Measurements from ENCODE around the gene RBL1.
"Not testable (repeated sequence)": the region's sequence is repeated elsewhere in the genome, so short reads cannot be mapped to it uniquely, and the experiment has no call there.

The RBL1 gene

DNA sequence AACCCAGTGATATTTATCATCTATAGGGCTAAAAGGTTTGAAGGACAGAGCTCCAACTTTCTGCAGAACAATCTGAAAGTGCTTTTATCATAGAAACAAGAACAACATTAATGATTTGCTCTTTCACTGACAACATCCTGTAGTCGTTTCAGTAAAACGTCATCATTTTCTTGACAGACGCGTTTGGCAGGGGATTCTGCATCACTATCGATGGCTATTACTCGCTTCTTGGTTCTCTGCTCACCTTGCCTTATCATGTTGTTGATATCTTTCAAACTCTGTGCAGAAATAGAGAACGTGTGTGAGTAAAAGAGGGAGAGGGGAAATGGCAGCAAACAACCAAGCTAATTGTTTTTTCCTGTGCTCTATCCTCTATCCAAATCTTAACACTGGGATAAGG is 97.1 kb downstream of the RBL1 start:
- no peak overlapping the region for H3K27ac ChIP-seq (ENCODE audit: insufficient read depth, low read depth, low read length, poor library complexity, severe bottlenecking)
- no peaks in the 10 kb centered on the region for H3K27me3 ChIP-seq (ENCODE audit: control insufficient read depth, insufficient read depth, low read length, poor library complexity, severe bottlenecking)
- WGBS, 2 experiments = 97 to 98% methylated on average over 7 of the region's 7 CpGs
- no peaks in the 10 kb centered on the region for H3K9me3 ChIP-seq (ENCODE audit: control insufficient read depth, low read length)
- H3K4me3 ChIP-seq (ENCODE audit: insufficient read depth, low read depth, low read length) = no peak overlapping the region
- H3K4me1 ChIP-seq (ENCODE audit: control insufficient read depth, insufficient read depth, low read length) = no peaks in the 10 kb centered on the region
- H3K36me3 ChIP-seq (ENCODE audit: control insufficient read depth, insufficient read depth, low read length) = peaks cover 30% of the 10 kb centered on the region

DNA sequence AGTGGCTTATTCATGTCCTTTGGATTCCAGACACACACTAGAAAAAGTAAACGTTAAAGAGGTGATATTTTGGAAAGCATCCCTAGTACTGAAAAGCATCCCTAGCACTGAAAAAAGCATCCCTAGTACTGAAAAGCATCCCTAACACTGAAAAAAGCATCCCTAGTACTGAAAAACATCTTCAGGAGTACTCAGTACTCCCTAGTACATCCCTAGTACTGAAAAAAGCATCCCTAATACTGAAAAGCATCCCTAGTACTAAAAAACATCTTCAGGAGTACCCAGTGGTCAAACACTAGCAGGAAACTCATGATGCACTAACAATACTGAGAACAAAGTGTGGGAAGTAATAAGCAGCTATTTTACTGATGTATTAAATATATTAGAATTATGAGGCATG is 98.7 kb downstream of the RBL1 start:
- Histone ChIP-seq H3K4me1 (ENCODE audit: control insufficient read depth, insufficient read depth, low read length) (no peaks in the 10 kb centered on the region), H3K9me3 (ENCODE audit: control insufficient read depth, low read length) (no peaks in the 10 kb centered on the region), H3K4me3 (ENCODE audit: insufficient read depth, low read depth, low read length) (no peak overlapping the region), H3K36me3 (ENCODE audit: control insufficient read depth, insufficient read depth, low read length) (peaks cover 20% of the 10 kb centered on the region), H3K27me3 (ENCODE audit: control insufficient read depth, insufficient read depth, low read length, poor library complexity, severe bottlenecking) (no peaks in the 10 kb centered on the region), H3K27ac (ENCODE audit: insufficient read depth, low read depth, low read length, poor library complexity, severe bottlenecking) (no peak overlapping the region)
- WGBS, 2 experiments = 100% methylated on average over 1 of the region's 1 CpG

DNA sequence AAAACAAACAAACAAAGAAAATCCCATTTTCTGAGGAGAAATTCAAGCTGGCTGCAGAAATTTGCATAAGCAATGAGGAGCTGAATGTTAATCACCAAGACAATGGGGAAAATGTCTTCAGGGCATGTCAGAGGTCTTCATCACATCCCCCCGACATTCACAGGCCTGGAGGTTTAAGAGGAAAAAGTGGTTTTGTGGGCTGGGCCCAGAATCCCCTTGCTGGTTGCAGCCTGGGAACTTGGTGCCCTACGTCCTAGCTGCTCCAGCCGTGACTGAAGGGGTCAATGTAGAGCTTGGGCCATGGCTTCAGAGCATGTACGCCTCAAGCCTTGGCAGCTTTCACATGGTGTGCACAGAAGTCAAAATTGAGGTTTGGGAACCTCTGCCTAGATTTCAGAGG is 101.6 kb downstream of the RBL1 start:
- not testable (repeated sequence) for H3K27me3 ChIP-seq (ENCODE audit: control insufficient read depth, insufficient read depth, low read length, poor library complexity, severe bottlenecking); H3K27ac ChIP-seq (ENCODE audit: insufficient read depth, low read depth, low read length, poor library complexity, severe bottlenecking); H3K9me3 ChIP-seq (ENCODE audit: control insufficient read depth, low read length); H3K4me1 ChIP-seq (ENCODE audit: control insufficient read depth, insufficient read depth, low read length); H3K4me3 ChIP-seq (ENCODE audit: insufficient read depth, low read depth, low read length)
- WGBS, 2 experiments = 95 to 97% methylated on average over 4 of the region's 4 CpGs
- H3K36me3 ChIP-seq (ENCODE audit: control insufficient read depth, insufficient read depth, low read length) = peaks cover 16% of the 10 kb centered on the region

DNA sequence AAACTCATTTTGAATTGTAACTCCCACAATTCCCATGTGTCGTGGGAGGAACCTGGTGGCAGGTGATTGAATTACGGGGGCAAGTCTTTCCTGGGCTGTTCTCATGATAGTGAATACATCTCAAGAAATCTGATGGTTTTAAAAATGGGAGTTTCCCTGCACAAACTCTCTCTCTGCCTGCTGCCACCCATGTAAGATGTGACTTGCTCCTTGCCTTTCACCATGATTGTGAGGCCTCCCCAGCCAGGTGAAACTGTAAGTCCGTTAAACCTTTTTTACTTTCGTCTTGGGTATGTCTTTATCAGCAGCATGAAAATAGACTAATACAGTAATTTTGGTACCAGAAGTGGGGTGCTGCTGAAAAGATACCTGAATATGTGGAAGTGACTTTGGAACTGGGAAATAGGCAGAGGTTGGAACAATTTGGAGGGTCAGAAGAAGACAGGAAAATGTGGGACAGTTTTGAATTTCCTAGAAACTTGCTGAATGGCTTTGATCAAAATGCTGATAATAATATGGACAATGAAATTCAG is 102.9 kb downstream of the RBL1 start:
- Histone ChIP-seq H3K36me3 (ENCODE audit: control insufficient read depth, insufficient read depth, low read length) (peaks cover 16% of the 10 kb centered on the region), H3K4me1 (ENCODE audit: control insufficient read depth, insufficient read depth, low read length) (no peaks in the 10 kb centered on the region), H3K27me3 (ENCODE audit: control insufficient read depth, insufficient read depth, low read length, poor library complexity, severe bottlenecking) (no peaks in the 10 kb centered on the region), H3K27ac (ENCODE audit: insufficient read depth, low read depth, low read length, poor library complexity, severe bottlenecking) (no peak overlapping the region), H3K9me3 (ENCODE audit: control insufficient read depth, low read length) (no peaks in the 10 kb centered on the region), H3K4me3 (ENCODE audit: insufficient read depth, low read depth, low read length) (no peak overlapping the region)
- WGBS, 2 experiments = 89% methylated on average over 4 of the region's 4 CpGs

DNA sequence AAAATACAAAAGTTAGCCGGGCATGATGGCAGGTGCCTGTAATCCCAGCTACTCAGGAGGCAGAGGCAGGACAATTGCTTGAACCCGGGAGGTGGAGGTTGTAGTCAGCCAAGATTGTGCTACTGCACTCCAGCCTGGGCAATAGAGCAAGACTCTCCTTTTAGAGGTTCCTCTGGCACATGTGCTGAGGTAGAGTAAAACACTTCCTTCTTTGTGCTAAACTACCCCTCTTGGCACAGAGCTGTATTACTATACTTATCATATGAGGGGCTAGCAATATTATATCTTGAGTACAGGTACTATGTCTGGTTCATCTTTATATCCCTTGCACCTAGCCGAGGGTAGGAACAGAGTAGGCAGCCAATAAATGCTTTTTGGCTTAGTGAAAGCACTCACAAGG is 104.1 kb downstream of the RBL1 start:
- H3K27ac ChIP-seq (ENCODE audit: insufficient read depth, low read depth, low read length, poor library complexity, severe bottlenecking) = no peak overlapping the region
- 85 to 99% methylated on average over 3 of the region's 3 CpGs for WGBS, 2 experiments
- no peaks in the 10 kb centered on the region for H3K27me3 ChIP-seq (ENCODE audit: control insufficient read depth, insufficient read depth, low read length, poor library complexity, severe bottlenecking)
- H3K36me3 ChIP-seq (ENCODE audit: control insufficient read depth, insufficient read depth, low read length) = peaks cover 16% of the 10 kb centered on the region
- H3K9me3 ChIP-seq (ENCODE audit: control insufficient read depth, low read length) = no peaks in the 10 kb centered on the region
- H3K4me1 ChIP-seq (ENCODE audit: control insufficient read depth, insufficient read depth, low read length) = no peaks in the 10 kb centered on the region
- H3K4me3 ChIP-seq (ENCODE audit: insufficient read depth, low read depth, low read length) = no peak overlapping the region

DNA sequence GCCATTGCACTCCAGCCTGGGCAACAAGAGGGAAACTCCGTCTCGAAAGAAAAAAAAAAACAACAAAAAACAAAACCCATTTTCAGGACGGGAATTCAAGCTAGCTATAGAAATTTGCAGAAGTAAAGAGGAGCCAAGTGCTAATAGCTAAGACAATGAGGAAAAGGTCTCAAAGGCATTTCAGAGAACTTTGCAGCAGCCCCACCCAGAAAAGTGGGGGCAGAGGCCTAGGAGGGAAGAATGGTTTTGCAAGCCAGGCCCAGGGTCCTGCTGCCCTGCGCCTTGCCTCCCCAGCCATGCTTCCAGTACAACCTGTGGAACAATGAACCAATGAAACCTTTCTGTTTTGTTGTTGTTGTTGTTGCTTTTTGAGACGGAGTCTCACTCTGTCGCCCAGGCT is 106.0 kb downstream of the RBL1 start:
- Histone ChIP-seq H3K9me3 (ENCODE audit: control insufficient read depth, low read length) (no peaks in the 10 kb centered on the region), H3K4me1 (ENCODE audit: control insufficient read depth, insufficient read depth, low read length) (no peaks in the 10 kb centered on the region), H3K4me3 (ENCODE audit: insufficient read depth, low read depth, low read length) (no peak overlapping the region), H3K27me3 (ENCODE audit: control insufficient read depth, insufficient read depth, low read length, poor library complexity, severe bottlenecking) (no peaks in the 10 kb centered on the region), H3K27ac (ENCODE audit: insufficient read depth, low read depth, low read length, poor library complexity, severe bottlenecking) (no peak overlapping the region), H3K36me3 (ENCODE audit: control insufficient read depth, insufficient read depth, low read length) (peaks cover 7% of the 10 kb centered on the region)
- 86 to 88% methylated on average over 4 to 6 of the region's 6 CpGs for WGBS, 2 experiments

DNA sequence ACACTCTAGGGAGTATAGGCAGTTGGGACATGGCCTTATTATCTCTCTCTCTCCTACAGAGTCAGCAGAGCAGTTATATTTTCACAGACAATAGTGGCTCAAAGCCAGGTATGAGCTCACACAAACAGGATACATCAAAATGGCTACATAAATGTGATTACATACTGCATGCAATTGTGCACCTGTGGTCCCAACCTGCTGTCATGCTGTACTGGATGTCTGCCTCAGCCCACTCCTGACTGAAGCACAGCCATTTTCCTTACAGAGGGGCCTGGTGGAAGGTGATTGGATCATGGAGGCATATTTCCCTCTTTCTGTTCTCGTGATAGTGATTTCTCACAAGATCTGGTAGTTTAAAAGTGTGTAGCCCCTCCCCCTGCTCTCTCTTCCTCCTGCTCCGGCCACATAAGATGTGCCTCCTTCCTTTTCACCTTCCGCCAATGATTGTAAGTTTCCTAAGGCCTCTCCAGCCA is 107.3 kb downstream of the RBL1 start:
- H3K27me3 ChIP-seq (ENCODE audit: control insufficient read depth, insufficient read depth, low read length, poor library complexity, severe bottlenecking) = no peaks in the 10 kb centered on the region
- H3K36me3 ChIP-seq (ENCODE audit: control insufficient read depth, insufficient read depth, low read length) = no peaks in the 10 kb centered on the region
- no peak overlapping the region for H3K27ac ChIP-seq (ENCODE audit: insufficient read depth, low read depth, low read length, poor library complexity, severe bottlenecking)
- H3K9me3 ChIP-seq (ENCODE audit: control insufficient read depth, low read length) = no peaks in the 10 kb centered on the region
- no peak overlapping the region for H3K4me3 ChIP-seq (ENCODE audit: insufficient read depth, low read depth, low read length)
- no peaks in the 10 kb centered on the region for H3K4me1 ChIP-seq (ENCODE audit: control insufficient read depth, insufficient read depth, low read length)
- WGBS, 2 experiments = 86 to 87% methylated on average over 3 of the region's 3 CpGs

DNA sequence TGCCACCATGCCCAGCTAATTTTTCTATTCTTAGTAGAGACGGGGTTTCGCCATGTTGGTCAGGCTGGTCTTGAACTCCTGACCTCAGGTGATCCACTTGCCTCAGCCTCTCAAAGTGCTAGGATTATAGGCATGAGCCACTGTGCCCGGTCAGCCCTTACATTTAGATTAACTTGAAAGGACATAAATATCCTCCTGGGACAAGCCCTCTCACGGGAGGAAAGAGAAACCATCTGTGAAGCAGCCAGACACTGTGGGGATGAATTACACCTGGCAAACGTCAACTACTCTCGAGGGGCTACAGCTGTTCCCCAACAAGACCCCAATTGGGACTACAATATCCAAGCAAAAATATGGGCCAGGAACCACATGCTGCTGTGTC is 111.5 kb downstream of the RBL1 start:
- H3K4me1 ChIP-seq (ENCODE audit: control insufficient read depth, insufficient read depth, low read length) = no peaks in the 10 kb centered on the region
- no peak overlapping the region for H3K27ac ChIP-seq (ENCODE audit: insufficient read depth, low read depth, low read length, poor library complexity, severe bottlenecking)
- WGBS, 2 experiments = 92 to 96% methylated on average over 6 of the region's 6 CpGs
- no peaks in the 10 kb centered on the region for H3K9me3 ChIP-seq (ENCODE audit: control insufficient read depth, low read length)
- no peaks in the 10 kb centered on the region for H3K27me3 ChIP-seq (ENCODE audit: control insufficient read depth, insufficient read depth, low read length, poor library complexity, severe bottlenecking)
- no peaks in the 10 kb centered on the region for H3K36me3 ChIP-seq (ENCODE audit: control insufficient read depth, insufficient read depth, low read length)
- H3K4me3 ChIP-seq (ENCODE audit: insufficient read depth, low read depth, low read length) = no peak overlapping the region

DNA sequence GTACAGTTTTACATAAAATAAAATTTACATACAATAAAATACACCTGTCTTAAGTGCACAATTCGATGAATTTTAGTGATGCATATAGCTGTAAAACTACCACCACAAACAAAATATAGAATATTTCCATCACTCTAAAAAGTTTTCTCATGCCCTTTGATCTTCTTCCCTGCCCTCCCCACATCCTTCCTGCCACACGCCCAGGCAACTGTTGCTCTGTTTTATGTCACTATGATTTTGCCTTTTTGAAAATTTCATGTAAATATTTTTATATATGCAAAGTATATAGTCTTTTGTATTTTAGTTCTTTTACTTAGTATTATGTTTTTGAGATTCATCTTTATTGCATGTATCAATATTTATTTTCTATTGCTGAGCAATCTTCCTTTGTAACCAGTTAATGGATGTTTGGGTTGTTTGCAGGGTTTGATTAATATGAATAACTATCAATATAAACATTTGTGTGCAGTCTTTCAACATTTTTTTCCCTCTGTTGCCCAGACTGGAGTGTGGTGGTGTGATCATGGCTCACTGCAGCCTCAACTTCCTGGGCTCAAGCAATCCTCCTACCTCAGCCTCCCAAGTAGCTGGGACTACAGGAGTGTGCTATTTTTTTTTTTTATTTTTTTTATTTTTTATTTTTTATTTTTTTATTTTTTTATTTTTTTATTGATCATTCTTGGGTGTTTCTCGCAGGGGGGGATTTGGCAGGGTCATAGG is 120.5 kb downstream of the RBL1 start:
- no peak overlapping the region for H3K27ac ChIP-seq (ENCODE audit: insufficient read depth, low read depth, low read length, poor library complexity, severe bottlenecking)
- no peaks in the 10 kb centered on the region for H3K27me3 ChIP-seq (ENCODE audit: control insufficient read depth, insufficient read depth, low read length, poor library complexity, severe bottlenecking)
- no peaks in the 10 kb centered on the region for H3K36me3 ChIP-seq (ENCODE audit: control insufficient read depth, insufficient read depth, low read length)
- 100% methylated on average over 1 to 2 of the region's 3 CpGs for WGBS, 2 experiments
- no peak overlapping the region for H3K4me3 ChIP-seq (ENCODE audit: insufficient read depth, low read depth, low read length)
- H3K9me3 ChIP-seq (ENCODE audit: control insufficient read depth, low read length) = no peaks in the 10 kb centered on the region
- no peaks in the 10 kb centered on the region for H3K4me1 ChIP-seq (ENCODE audit: control insufficient read depth, insufficient read depth, low read length)

DNA sequence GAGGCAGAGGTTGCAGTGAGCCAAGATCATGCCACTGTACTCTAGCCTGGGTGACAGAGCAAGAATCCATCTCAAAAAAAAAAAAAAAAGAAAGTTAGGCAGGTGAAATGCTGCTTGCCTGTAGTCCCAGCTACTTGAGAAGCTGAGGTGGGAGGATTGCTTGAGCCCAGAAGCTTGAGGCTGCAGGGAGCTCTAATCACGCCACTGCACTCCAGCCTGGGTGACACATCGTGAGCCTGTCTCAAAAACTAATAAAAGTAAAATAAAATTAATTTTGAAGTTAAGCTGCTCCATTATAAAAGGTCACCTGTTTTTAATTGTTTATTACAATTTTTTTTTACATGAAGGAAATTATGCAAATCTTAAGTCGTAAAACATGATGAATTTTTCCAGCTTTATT is 121.1 kb downstream of the RBL1 start:
- H3K9me3 ChIP-seq (ENCODE audit: control insufficient read depth, low read length) = no peaks in the 10 kb centered on the region
- H3K4me1 ChIP-seq (ENCODE audit: control insufficient read depth, insufficient read depth, low read length) = no peaks in the 10 kb centered on the region
- H3K36me3 ChIP-seq (ENCODE audit: control insufficient read depth, insufficient read depth, low read length) = no peaks in the 10 kb centered on the region
- 86 to 89% methylated on average over 1 to 2 of the region's 3 CpGs for WGBS, 2 experiments
- no peaks in the 10 kb centered on the region for H3K27me3 ChIP-seq (ENCODE audit: control insufficient read depth, insufficient read depth, low read length, poor library complexity, severe bottlenecking)
- no peak overlapping the region for H3K4me3 ChIP-seq (ENCODE audit: insufficient read depth, low read depth, low read length)
- no peak overlapping the region for H3K27ac ChIP-seq (ENCODE audit: insufficient read depth, low read depth, low read length, poor library complexity, severe bottlenecking)

Data from ectodermal cell (in vitro differentiated cells).